Bronchial epithelial cell (primary cell): Measurements from ENCODE around the gene ANKS4B. TPM values are rescaled to one million over a fixed set of nuclear protein-coding genes. Genes with fewer than 3 reads are reported as not detected.

ENCODE experiments used
- DNase-seq: peaks from one replicate; pipeline ENCODE4 v3.0.0-alpha.2; 2010; ENCODE audit warnings: low read depth
- FAIRE-seq: peaks from 2 replicates; lab custom pipeline; 2011; peaks lifted over from hg19 to GRCh38; lab: Jason Lieb, UNC
- H3K27me3 ChIP-seq: 2 replicates; pipeline ENCODE4 v1.5.1; 2011; ENCODE audit warnings: low read length; ENCODE audit not compliant: control insufficient read depth, insufficient read depth
- H3K36me3 ChIP-seq: 2 replicates; pipeline ENCODE4 v1.5.1; 2011; ENCODE audit warnings: low read length; ENCODE audit not compliant: control insufficient read depth, insufficient read depth
- H3K4me3 ChIP-seq: 2 replicates; pipeline ENCODE4 v1.5.1; 2011; ENCODE audit warnings: mild to moderate bottlenecking, low read depth, low read length, control low read depth
- total RNA-seq: library from RNA; depleted of rRNA; stranded (reverse); fragments of >200 nt; gene quantifications from 2 replicates; pipeline ENCODE4 v1.2.1, GENCODE V29; 2014
- TF ChIP-seq, protein P1 (sequence below): IDR thresholded peaks from 2 replicates; pipeline ENCODE4 v1.5.1; 2011; ENCODE audit warnings: mild to moderate bottlenecking, moderate library complexity, low read length, control low read depth, inconsistent platforms; ENCODE audit not compliant: insufficient read depth, severe bottlenecking

Gene ANKS4B
- total RNA-seq, 1 donor from 2014 or later, result not detected

DNA sequence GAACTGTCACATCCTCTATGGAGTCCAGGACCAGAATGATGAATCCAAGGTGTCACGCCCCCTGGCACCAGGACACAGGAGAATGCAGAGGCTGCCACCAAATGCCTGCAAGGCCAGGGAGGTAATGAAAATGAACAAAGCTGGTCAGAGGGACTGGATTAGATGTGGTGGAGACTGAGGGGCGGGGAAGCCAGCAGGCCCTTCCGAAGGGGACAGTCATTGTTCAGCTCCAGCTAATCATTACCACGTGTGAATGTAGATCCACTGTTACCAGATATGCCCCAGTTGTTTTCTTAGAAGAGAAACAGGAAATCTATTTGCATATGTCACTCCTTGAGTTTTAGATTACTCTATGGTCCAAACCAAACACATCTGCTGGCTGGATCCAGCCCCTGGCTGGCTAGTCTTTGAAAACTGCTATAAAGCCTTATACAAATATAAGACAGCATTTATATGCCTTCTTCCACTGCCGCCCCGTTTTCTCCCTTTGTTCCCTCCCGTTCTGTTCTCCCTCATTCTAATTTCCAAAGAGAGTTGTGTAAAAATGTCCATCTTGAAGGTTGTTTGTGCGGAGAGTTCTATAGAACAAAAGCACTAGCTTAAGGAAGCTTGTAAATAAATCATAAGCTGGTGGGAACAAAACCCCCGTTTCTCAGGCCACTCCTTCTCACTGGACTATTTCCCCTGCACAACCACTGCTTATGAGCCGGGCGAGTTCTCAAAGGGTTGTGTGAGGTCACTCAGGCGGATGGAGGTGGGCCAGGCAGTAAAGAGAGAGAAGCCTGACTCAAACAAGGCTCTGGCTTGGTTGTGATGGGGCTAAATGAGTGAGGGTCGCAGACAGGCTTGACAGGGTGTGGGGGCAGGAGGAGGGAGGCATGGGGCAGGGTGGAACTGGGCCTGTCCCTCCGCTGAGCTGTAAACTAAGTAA is 30.4 kb downstream of the ANKS4B start:
- no peaks in the 10 kb centered on the region for H3K36me3 ChIP-seq
- H3K4me3 ChIP-seq, result no peak overlapping the region
- DNase-seq (no peak), FAIRE-seq (no peak)
- TF ChIP-seq, protein P1, sequence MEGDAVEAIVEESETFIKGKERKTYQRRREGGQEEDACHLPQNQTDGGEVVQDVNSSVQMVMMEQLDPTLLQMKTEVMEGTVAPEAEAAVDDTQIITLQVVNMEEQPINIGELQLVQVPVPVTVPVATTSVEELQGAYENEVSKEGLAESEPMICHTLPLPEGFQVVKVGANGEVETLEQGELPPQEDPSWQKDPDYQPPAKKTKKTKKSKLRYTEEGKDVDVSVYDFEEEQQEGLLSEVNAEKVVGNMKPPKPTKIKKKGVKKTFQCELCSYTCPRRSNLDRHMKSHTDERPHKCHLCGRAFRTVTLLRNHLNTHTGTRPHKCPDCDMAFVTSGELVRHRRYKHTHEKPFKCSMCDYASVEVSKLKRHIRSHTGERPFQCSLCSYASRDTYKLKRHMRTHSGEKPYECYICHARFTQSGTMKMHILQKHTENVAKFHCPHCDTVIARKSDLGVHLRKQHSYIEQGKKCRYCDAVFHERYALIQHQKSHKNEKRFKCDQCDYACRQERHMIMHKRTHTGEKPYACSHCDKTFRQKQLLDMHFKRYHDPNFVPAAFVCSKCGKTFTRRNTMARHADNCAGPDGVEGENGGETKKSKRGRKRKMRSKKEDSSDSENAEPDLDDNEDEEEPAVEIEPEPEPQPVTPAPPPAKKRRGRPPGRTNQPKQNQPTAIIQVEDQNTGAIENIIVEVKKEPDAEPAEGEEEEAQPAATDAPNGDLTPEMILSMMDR, result no peak
- peaks cover 2% of the 10 kb centered on the region for H3K27me3 ChIP-seq

DNA sequence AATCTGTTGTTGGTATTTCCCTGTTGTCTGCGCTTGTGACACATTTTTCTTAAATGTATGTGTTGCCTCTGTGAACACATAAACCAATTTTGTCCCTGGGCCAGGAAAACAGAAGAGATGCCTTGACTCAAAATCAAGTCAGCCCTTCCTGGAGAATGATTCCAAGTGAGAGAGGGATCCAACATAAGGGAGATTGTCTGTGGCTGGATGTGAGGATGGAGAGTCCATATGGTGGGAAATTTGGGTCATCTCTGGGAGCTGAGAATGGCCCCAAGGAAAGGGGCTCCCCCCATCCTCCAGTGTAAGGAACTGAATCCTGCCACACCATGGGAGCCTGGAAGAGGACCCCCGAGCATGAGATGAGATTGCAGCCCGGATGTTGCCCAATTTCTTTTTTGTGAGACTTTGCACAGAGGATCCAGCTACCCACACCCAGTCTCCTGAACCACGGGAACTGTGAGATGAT is 31.1 kb downstream of the ANKS4B start:
- H3K36me3 ChIP-seq, result no peaks in the 10 kb centered on the region
- TF ChIP-seq, protein P1, result no peak
- no peak overlapping the region for H3K4me3 ChIP-seq
- DNase-seq (no peak), FAIRE-seq (no peak)
- H3K27me3 ChIP-seq, result peaks cover 2% of the 10 kb centered on the region

DNA sequence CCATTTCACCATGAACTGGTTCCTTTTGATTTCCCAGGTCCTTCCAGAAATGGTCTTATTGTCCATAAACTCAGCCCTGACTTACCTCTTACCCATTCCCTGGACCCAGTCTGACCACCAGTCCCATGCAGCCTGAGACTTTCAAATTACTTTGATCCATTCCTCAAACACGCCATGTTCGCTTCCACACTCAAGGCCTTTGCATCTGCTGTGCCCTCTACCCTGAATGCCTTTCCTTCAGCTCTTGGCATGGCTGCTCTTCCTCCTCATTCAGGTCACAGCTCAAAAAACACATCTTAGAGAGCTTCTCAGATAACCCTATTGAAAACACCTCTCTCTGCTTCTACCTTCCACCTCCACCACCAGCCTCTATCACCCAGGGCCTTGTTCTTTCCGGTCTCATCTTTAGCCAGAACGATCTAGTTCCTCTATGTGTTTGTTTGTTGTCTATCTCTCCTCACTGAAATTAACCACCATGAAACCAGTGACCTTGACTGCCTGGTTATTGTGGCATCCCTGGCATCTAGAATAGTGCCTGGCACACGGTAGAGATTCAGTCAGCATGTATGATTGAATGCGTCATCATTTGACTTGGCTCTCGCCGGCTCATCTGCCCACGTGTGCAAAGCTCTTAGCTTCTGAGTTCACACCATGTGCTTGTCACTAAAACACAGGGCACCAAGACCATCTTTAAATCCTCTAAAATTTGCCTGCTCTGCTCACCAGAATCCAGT is 31.8 kb downstream of the ANKS4B start:
- peaks cover 2% of the 10 kb centered on the region for H3K27me3 ChIP-seq
- H3K4me3 ChIP-seq, result no peak overlapping the region
- H3K36me3 ChIP-seq, result no peaks in the 10 kb centered on the region
- TF ChIP-seq, protein P1, result no peak
- FAIRE-seq (no peak), DNase-seq (no peak)

DNA sequence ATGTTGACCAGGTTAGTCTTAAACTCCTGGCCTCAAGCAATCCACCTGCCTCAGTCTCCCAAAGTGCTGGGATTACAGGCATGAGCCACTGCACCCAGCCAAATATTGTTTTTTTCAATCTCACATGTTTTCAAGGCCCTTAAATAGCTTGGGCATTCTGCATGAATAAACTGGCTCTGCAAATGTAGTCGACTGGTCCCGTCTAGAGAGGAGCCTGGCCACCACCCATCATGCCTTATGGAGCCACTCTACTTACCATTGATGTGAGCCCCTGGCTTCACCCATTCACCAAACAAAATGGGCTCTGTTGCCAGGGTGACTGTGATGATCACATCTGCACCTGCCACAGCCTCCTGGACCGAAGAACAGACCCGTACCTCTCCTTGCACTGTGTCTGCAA is 33.8 kb downstream of the ANKS4B start:
- Histone ChIP-seq H3K36me3 (no peaks in the 10 kb centered on the region), H3K4me3 (no peak overlapping the region), H3K27me3 (peaks cover 2% of the 10 kb centered on the region)
- TF ChIP-seq, protein P1, result no peak
- no peak for DNase-seq
- FAIRE-seq, result no peak

DNA sequence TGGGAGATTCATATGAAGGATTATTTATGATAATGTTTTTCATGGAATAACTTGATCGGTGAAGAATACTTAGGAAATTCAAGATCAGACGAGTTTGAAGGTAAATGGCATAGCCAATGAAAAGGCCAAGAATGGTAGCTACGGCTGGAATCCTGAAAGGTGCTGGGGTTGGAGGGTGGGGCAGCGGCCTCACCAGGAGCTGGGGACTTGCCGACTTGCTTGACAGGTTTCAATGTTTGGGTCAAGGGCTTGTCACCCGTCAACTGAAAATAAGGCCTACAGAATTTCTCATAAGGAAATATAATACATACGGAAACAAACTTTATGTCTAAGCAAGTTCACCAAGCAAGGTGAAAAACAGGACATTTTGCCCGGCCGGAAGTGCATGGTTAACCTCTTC is 34.7 kb downstream of the ANKS4B start:
- Histone ChIP-seq H3K4me3 (no peak overlapping the region), H3K27me3 (no peaks in the 10 kb centered on the region), H3K36me3 (no peaks in the 10 kb centered on the region)
- no peak for DNase-seq
- FAIRE-seq, result no peak
- TF ChIP-seq, protein P1, result no peak
